H1 (cell line): Measurements from ENCODE around the gene CORIN. TPM values are rescaled to one million over a fixed set of nuclear protein-coding genes. Genes with fewer than 3 reads are reported as not detected.

Experiments
- CTCF ChIA-PET: fragments of 300-600 bp; sonication (Branson Sonifier 250); formaldehyde crosslinking; loops from one replicate; lab custom pipeline; 2021; ENCODE audit not compliant: partially characterized antibody; lab: Charles Lee
- POLR2A ChIA-PET: fragments of 300-600 bp; sonication (Branson Sonifier 250); formaldehyde crosslinking; loops from one replicate; lab custom pipeline; 2021; ENCODE audit warnings: inconsistent platforms; ENCODE audit not compliant: partially characterized antibody; lab: Charles Lee
- DNase-seq, 2 experiments: peaks; one replicate each; pipeline versions ENCODE4 v3.0.0 to v3.0.0-alpha.2; 2010 to 2022; ENCODE audit warnings: low spot score in 2 of 2, low read depth in 1 of 2, mixed read lengths in 1 of 2
- FAIRE-seq: peaks from 2 replicates; lab custom pipeline; 2011; peaks lifted over from hg19 to GRCh38; lab: Jason Lieb, UNC
- H2AFZ ChIP-seq: 2 replicates; pipeline ENCODE4 v1.8.1; 2012; ENCODE audit warnings: low read length, inconsistent platforms
- H2AK5ac ChIP-seq: 2 replicates; pipeline ENCODE4 v1.6.1; 2013; ENCODE audit warnings: low read depth, low read length
- H2BK120ac ChIP-seq: replicated peaks from 2 replicates; pipeline ENCODE3; 2013; ENCODE audit warnings: low read depth, low read length, inconsistent platforms
- H2BK12ac ChIP-seq: 2 replicates; pipeline ENCODE4 v1.6.1; 2013; ENCODE audit warnings: low read depth, low read length
- H2BK15ac ChIP-seq: 2 replicates; pipeline ENCODE4 v1.6.1; 2013; ENCODE audit warnings: low read length
- H2BK20ac ChIP-seq: 2 replicates; pipeline ENCODE4 v1.6.1; 2013; ENCODE audit warnings: low read length
- H2BK5ac ChIP-seq: 2 replicates; pipeline ENCODE4 v1.6.1; 2013; ENCODE audit warnings: low read depth, low read length
- H3K14ac ChIP-seq: 2 replicates; pipeline ENCODE4 v1.6.1; 2013; ENCODE audit warnings: inconsistent platforms; ENCODE audit not compliant: insufficient read length
- H3K18ac ChIP-seq: 2 replicates; pipeline ENCODE4 v1.6.1; 2013; ENCODE audit warnings: low read length; ENCODE audit errors: extremely low read depth
- H3K23ac ChIP-seq: 2 replicates; pipeline ENCODE4 v1.6.1; 2013; ENCODE audit warnings: inconsistent platforms; ENCODE audit not compliant: insufficient read length
- H3K23me2 ChIP-seq: 2 replicates; pipeline ENCODE4 v1.6.1; 2013; ENCODE audit warnings: low read depth, low read length
- H3K27ac ChIP-seq: 2 replicates; pipeline ENCODE4 v1.6.1; 2011; ENCODE audit warnings: low read depth, low read length, inconsistent platforms
- H3K27me3 ChIP-seq, 4 experiments: replicated peaks in 1 of 4; 1 replicate in 1 of 4; 2 replicates in 3 of 4; pipeline versions ENCODE4 v1.6.1 to v1.8.1; 2011 to 2013; ENCODE audit warnings: low read length in 3 of 4, mild to moderate bottlenecking in 3 of 4, inconsistent platforms in 2 of 4, mixed read lengths in 2 of 4, moderate library complexity in 1 of 4; ENCODE audit not compliant: control insufficient read depth in 3 of 4, insufficient read depth in 3 of 4; ENCODE audit errors: extremely low read depth in 1 of 4
- H3K36me3 ChIP-seq, 4 experiments: 2 replicates each; pipeline versions ENCODE4 v1.6.1 to v1.8.1; 2011 to 2013; ENCODE audit warnings: mild to moderate bottlenecking in 4 of 4, low read length in 3 of 4, moderate library complexity in 2 of 4, control low read depth in 1 of 4, inconsistent platforms in 1 of 4; ENCODE audit not compliant: insufficient read depth in 4 of 4, control insufficient read depth in 2 of 4
- H3K4ac ChIP-seq: replicated peaks from 2 replicates; pipeline ENCODE3; 2013; ENCODE audit warnings: low read length, low read depth, mixed read lengths, inconsistent platforms; ENCODE audit not compliant: insufficient read length
- H3K4me1 ChIP-seq, 4 experiments: replicated peaks in 1 of 4; 1 replicate in 1 of 4; 2 replicates in 3 of 4; pipeline versions ENCODE4 v1.6.1 to v1.8.1; 2011 to 2013; ENCODE audit warnings: low read length in 3 of 4, inconsistent platforms in 2 of 4, mixed read lengths in 1 of 4; ENCODE audit not compliant: insufficient read depth in 4 of 4, control insufficient read depth in 3 of 4
- H3K4me2 ChIP-seq, 2 experiments: 2 replicates each; pipeline versions ENCODE4 v1.6.1 to v1.8.1; 2011 to 2013; ENCODE audit warnings: low read depth in 2 of 2, low read length in 2 of 2, control low read depth in 1 of 2, inconsistent platforms in 1 of 2, mild to moderate bottlenecking in 1 of 2; ENCODE audit not compliant: insufficient read depth in 1 of 2
- H3K4me3 ChIP-seq, 4 experiments: fragments of 200-600, 300-600 bp in 1 of 4; sonication (generic), shearing (Covaris generic), sonication (Bioruptor Twin) in 1 of 4; 2 replicates each; pipeline versions ENCODE4 v1.5.1 to v1.8.1; 2011 to 2016; ENCODE audit warnings: low read length in 4 of 4, low read depth in 3 of 4, control low read depth in 2 of 4, inconsistent platforms in 2 of 4, mild to moderate bottlenecking in 2 of 4, mixed read lengths in 1 of 4, moderate library complexity in 1 of 4; ENCODE audit not compliant: insufficient read depth in 2 of 4; ENCODE audit errors: extremely low read depth in 1 of 4
- H3K56ac ChIP-seq: replicated peaks from 2 replicates; pipeline ENCODE3; 2013; ENCODE audit warnings: low read depth, mild to moderate bottlenecking, mixed read lengths, low read length, inconsistent platforms; ENCODE audit not compliant: insufficient read length
- H3K79me1 ChIP-seq: 2 replicates; pipeline ENCODE4 v1.6.1; 2013; ENCODE audit warnings: low read depth, low read length, control low read depth
- H3K79me2 ChIP-seq, 2 experiments: 2 replicates each; pipeline versions ENCODE4 v1.6.1 to v1.8.1; 2012 to 2013; ENCODE audit warnings: low read length in 2 of 2, mild to moderate bottlenecking in 2 of 2, inconsistent platforms in 1 of 2; ENCODE audit not compliant: insufficient read depth in 2 of 2, control insufficient read depth in 1 of 2
- H3K9ac ChIP-seq, 4 experiments: replicated peaks in 1 of 4; 1 replicate in 1 of 4; 2 replicates in 3 of 4; pipeline versions ENCODE4 v1.6.1 to v1.8.1; 2011 to 2013; ENCODE audit warnings: low read depth in 3 of 4, low read length in 3 of 4, control low read depth in 2 of 4, mild to moderate bottlenecking in 2 of 4, moderate library complexity in 2 of 4, inconsistent platforms in 1 of 4; ENCODE audit errors: extremely low read depth in 1 of 4
- H3K9me3 ChIP-seq, 2 experiments: 2 replicates each; pipeline versions ENCODE4 v1.6.1 to v1.8.1; 2012 to 2013; ENCODE audit warnings: mild to moderate bottlenecking in 2 of 2, moderate library complexity in 2 of 2, control low read depth in 1 of 2, inconsistent platforms in 1 of 2, low read depth in 1 of 2, low read length in 1 of 2, mixed read lengths in 1 of 2; ENCODE audit not compliant: insufficient read depth in 2 of 2
- H4K20me1 ChIP-seq, 2 experiments: replicated peaks in 1 of 2; 2 replicates each; pipeline versions ENCODE3 to v1.8.1; 2011 to 2013; ENCODE audit warnings: inconsistent platforms in 2 of 2, low read length in 2 of 2, mild to moderate bottlenecking in 1 of 2; ENCODE audit not compliant: insufficient read depth in 2 of 2, control insufficient read depth in 1 of 2
- H4K5ac ChIP-seq: 2 replicates; pipeline ENCODE4 v1.6.1; 2013; ENCODE audit warnings: low read length, low read depth, mixed read lengths, inconsistent platforms; ENCODE audit not compliant: insufficient read length
- H4K8ac ChIP-seq: 2 replicates; pipeline ENCODE4 v1.8.0; 2013; ENCODE audit warnings: mild to moderate bottlenecking, moderate library complexity, low read length, inconsistent platforms; ENCODE audit not compliant: insufficient read depth; ENCODE audit errors: extremely low read depth
- H4K91ac ChIP-seq: replicated peaks from 2 replicates; pipeline ENCODE3; 2013; ENCODE audit warnings: low read length, mixed read lengths, inconsistent platforms; ENCODE audit not compliant: insufficient read length
- ASH2L ChIP-seq: fragments of 200-600, 300-600 bp; sonication (generic); IDR thresholded peaks from one replicate; pipeline ENCODE4 v1.7.1; 2017; ENCODE audit warnings: low read length
- BACH1 ChIP-seq: IDR thresholded peaks from 2 replicates; pipeline ENCODE4 v1.6.1; 2012; ENCODE audit warnings: low read length, improper control_type of control experiment
- CBX5 ChIP-seq: fragments of 300-800, 300-1000 bp; sonication (generic); IDR thresholded peaks from 2 replicates; pipeline ENCODE4 v1.7.1; 2016; ENCODE audit warnings: antibody characterized with exemption, low read length, low read depth
- CHD1 ChIP-seq: IDR thresholded peaks from 2 replicates; pipeline ENCODE4 v1.6.1; 2012; ENCODE audit warnings: low read depth, low read length, improper control_type of control experiment
- CTCF ChIP-seq, 3 experiments: IDR thresholded peaks; 1 replicate in 2 of 3; 2 replicates in 1 of 3; pipeline versions ENCODE4 v1.5.1 to v1.6.1; 2011; ENCODE audit warnings: low read length in 3 of 3, mild to moderate bottlenecking in 3 of 3, inconsistent platforms in 2 of 3, low read depth in 1 of 3, moderate library complexity in 1 of 3; ENCODE audit not compliant: insufficient read depth in 1 of 3; ENCODE audit errors: control extremely low read depth in 1 of 3
- KDM4A ChIP-seq: IDR thresholded peaks from one replicate; pipeline ENCODE4 v1.7.1; 2012; ENCODE audit warnings: low read depth, mild to moderate bottlenecking, moderate library complexity, low read length, inconsistent platforms; ENCODE audit not compliant: severe bottlenecking
- KDM5A ChIP-seq: fragments of 200-600 bp; IDR thresholded peaks from 2 replicates; pipeline ENCODE4 v1.7.1; 2012; ENCODE audit warnings: mild to moderate bottlenecking, low read length, inconsistent platforms, mixed read lengths
- MAX ChIP-seq: IDR thresholded peaks from 2 replicates; pipeline ENCODE4 v1.6.1; 2012; ENCODE audit warnings: inconsistent platforms
- NRF1 ChIP-seq: IDR thresholded peaks from 2 replicates; pipeline ENCODE4 v1.6.1; 2011; ENCODE audit warnings: mild to moderate bottlenecking, low read depth, low read length, improper control_type of control experiment
- POLR2A ChIP-seq, 2 experiments: IDR thresholded peaks; 1 replicate in 1 of 2; 2 replicates in 1 of 2; pipeline ENCODE4 v1.6.1; 2011; ENCODE audit warnings: low read depth in 2 of 2, low read length in 2 of 2, mild to moderate bottlenecking in 2 of 2; ENCODE audit errors: control extremely low read depth in 1 of 2
- POU5F1 ChIP-seq: IDR thresholded peaks from 2 replicates; pipeline ENCODE4 v1.6.1; 2011; ENCODE audit warnings: low read depth, mild to moderate bottlenecking, low read length, moderate library complexity
- TCF12 ChIP-seq: IDR thresholded peaks from 2 replicates; pipeline ENCODE4 v1.6.1; 2011; ENCODE audit warnings: low read depth, mild to moderate bottlenecking, low read length
- ZNF274 ChIP-seq: IDR thresholded peaks from 2 replicates; pipeline ENCODE4 v1.7.0; 2012; ENCODE audit warnings: low read length, borderline replicate concordance; ENCODE audit errors: extremely low read depth
- WGBS, 2 experiments: shearing (Covaris generic) in 1 of 2; methylation state at CpG; one replicate each; pipeline versions ENCODE4 v1.1.6 to v1.1.7; 2013 to 2015; ENCODE audit warnings: low lambda C conversion rate in 2 of 2, mixed read lengths in 2 of 2, inconsistent platforms in 1 of 2, low coverage in 1 of 2, missing lambda C conversion rate in 1 of 2; ENCODE audit not compliant: insufficient replicate concordance in 2 of 2, insufficient coverage in 1 of 2, insufficient read length in 1 of 2; ENCODE audit errors: extremely low coverage in 1 of 2, missing lambda C conversion rate in 1 of 2; 5-methylcytosine and 5-hydroxymethylcytosine counted together
- polyA plus RNA-seq, 7 experiments: library from polyadenylated mRNA; depleted of rRNA in 3 of 7; stranded (reverse) in 5 of 7; unstranded in 2 of 7; fragments of >200 nt in 5 of 7; fragments of 200-250 nt in 2 of 7; gene quantifications; 1 replicate in 5 of 7; 2 replicates in 1 of 7; 4 replicates in 1 of 7; pipeline versions ENCODE4 v1.2.1 to v1.2.3, GENCODE V29; 2011 to 2013; ENCODE audit warnings: missing spikeins in 2 of 7, mixed read lengths in 2 of 7
- total RNA-seq: library from RNA; stranded (reverse); fragmentation: NEBNext Ultra II Directional; extraction: Animal tissue kit (Norgen Biotek cat#: 25700); gene quantifications from 2 replicates; pipeline ENCODE4 v1.2.1, GENCODE V29; 2021

Gene CORIN
- total and polyA plus RNA-seq, 2 of the 8 experiments (the other 6 are each of a cell fraction or from before 2014, with no cell fraction given), result 0.09 to 0.32 TPM

DNA sequence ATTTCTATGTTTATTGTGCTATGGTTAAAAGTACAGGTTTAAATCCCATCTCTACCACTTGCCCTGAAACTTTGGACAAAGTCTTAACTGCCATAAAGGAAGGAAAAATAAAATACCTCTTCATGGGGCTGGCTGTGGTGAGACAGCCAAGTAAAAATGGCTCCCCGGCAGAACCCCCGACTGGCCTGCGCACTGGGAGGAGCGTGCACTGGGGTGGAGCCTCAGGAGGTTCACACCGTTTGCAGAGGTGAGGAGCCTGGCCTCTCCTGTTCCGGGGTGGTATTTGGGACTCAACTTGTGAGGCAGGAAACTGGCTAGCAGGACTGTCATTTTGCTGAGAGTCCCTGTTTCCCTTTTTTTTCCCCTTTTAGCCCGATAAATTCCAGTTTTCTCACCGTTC, 47.8 kb downstream of the CORIN start:
- no peak overlapping the region for H3K4me3 ChIP-seq
- H3K56ac ChIP-seq, result no peak overlapping the region
- H3K18ac ChIP-seq, result no peak overlapping the region
- FAIRE-seq, result no peak
- no peak overlapping the region for H3K23ac ChIP-seq
- H2BK20ac ChIP-seq, result no peak overlapping the region
- no peaks in the 10 kb centered on the region for H4K20me1 ChIP-seq
- no peak for DNase-seq
- H3K27me3 ChIP-seq, result peaks cover 0 to 1% (median 0%) of the 10 kb centered on the region in 4 experiments; a peak in 1 of 7 replicates
- no peak overlapping the region for H2BK120ac ChIP-seq
- H3K36me3 ChIP-seq, result no peaks in the 10 kb centered on the region
- no peaks in the 10 kb centered on the region for H3K4me1 ChIP-seq
- no peak overlapping the region for H3K4ac ChIP-seq
- no peaks in the 10 kb centered on the region for H3K79me1 ChIP-seq
- WGBS, 2 experiments, result 95% methylated on average over 8 of the region's 8 CpGs; no CpG with 5 or more reads in 1 of the 2 experiments
- H3K79me2 ChIP-seq, result no peaks in the 10 kb centered on the region
- H2BK15ac ChIP-seq, result no peak overlapping the region
- H2AK5ac ChIP-seq, result no peak overlapping the region
- H3K27ac ChIP-seq, result no peak overlapping the region
- H3K9ac ChIP-seq, result no peak overlapping the region
- H3K9me3 ChIP-seq, result no peaks in the 10 kb centered on the region
- H4K5ac ChIP-seq, result no peak overlapping the region
- POLR2A ChIA-PET, result no interaction called here
- H4K8ac ChIP-seq, result no peak overlapping the region
- no peak overlapping the region for H2BK5ac ChIP-seq
- CTCF ChIA-PET, result interaction anchor here (0.9 kb wide), 1 partner anchor 84 kb away, joined by 3 read pairs; no protein-coding TSS in a partner anchor
- no peak overlapping the region for H3K4me2 ChIP-seq
- no peak overlapping the region for H3K14ac ChIP-seq
- H2AFZ ChIP-seq, result peak overlapping the region; percentile 6; the same call in 1 of the 2 replicates
- H2BK12ac ChIP-seq, result no peak overlapping the region
- H4K91ac ChIP-seq, result no peak overlapping the region
- no peaks in the 10 kb centered on the region for H3K23me2 ChIP-seq
- TF ChIP-seq NRF1 (no peak), ASH2L (no peak), BACH1 (no peak), KDM4A (no peak), TCF12 (no peak), CTCF (IDR thresholded peaks at IDR 0.05; ENCODE audit: control extremely low read depth in 1 of 3, insufficient read depth in 1 of 3, low read depth in 1 of 3, low read length in 3 of 3) (no peak), KDM5A (no peak), POU5F1 (no peak), MAX (no peak), ZNF274 (no peak), CBX5 (no peak), CHD1 (no peak), POLR2A (IDR thresholded peaks at IDR 0.05; ENCODE audit: control extremely low read depth in 1 of 2, low read depth in 2 of 2, low read length in 2 of 2) (no peak)
